Left lung (tissue), 10 donors: ENCODE data around the gene ZSCAN25. TPM values are rescaled to one million over a fixed set of nuclear protein-coding genes. Genes with fewer than 3 reads are reported as not detected.

Source experiments
- ATAC-seq: fragments of 200-7000 bp; cut with Tn5 transposase; one replicate; pipeline ENCODE4 v1.9.1; 2020; ENCODE audit warnings: moderate library complexity
- DNase-seq, 4 donors: peaks; one replicate each; pipeline ENCODE4 v3.0.0-alpha.2; 2013 to 2020
- H3K27ac ChIP-seq, 2 donors: fragments of 200-600 bp; sonication (generic) in 1 of 2; one replicate each; pipeline versions ENCODE4 v1.5.0 to v1.8.0; 2020 to 2021
- H3K27me3 ChIP-seq, 2 donors: fragments of 200-600 bp; sonication (generic) in 1 of 2; one replicate each; pipeline versions ENCODE4 v1.5.0 to v1.8.0; 2020 to 2021
- H3K36me3 ChIP-seq, 2 donors: fragments of 200-600 bp; sonication (generic) in 1 of 2; one replicate each; pipeline versions ENCODE4 v1.5.0 to v1.8.0; 2020 to 2021
- H3K4me1 ChIP-seq, 2 donors: fragments of 200-600 bp; one replicate each; pipeline ENCODE4 v1.8.0; 2021
- H3K4me3 ChIP-seq, 2 donors: fragments of 200-600 bp; sonication (generic) in 1 of 2; one replicate each; pipeline versions ENCODE4 v1.5.0 to v1.8.0; 2020 to 2021; ENCODE audit warnings: mild to moderate bottlenecking in 1 of 2
- H3K9me3 ChIP-seq, 2 donors: fragments of 200-600 bp; sonication (generic) in 1 of 2; one replicate each; pipeline versions ENCODE4 v1.5.0 to v1.8.0; 2020 to 2021
- CTCF ChIP-seq, 2 donors: fragments of 200-600 bp; sonication (generic) in 1 of 2; IDR thresholded peaks; one replicate each; pipeline versions ENCODE4 v1.5.0 to v1.8.0; 2021; ENCODE audit warnings: antibody characterized with exemption in 2 of 2
- intact Hi-C, 2 donors: fragments of 100-400 bp; cut with DNase I; formaldehyde crosslinking; loops; one replicate each; pipeline versions ENCODE4 v1.11.2 to v1.14.2; 2022
- polyA plus RNA-seq, 6 donors: library from polyadenylated mRNA; unstranded; fragments of 120-200 nt; gene quantifications; one replicate each; pipeline ENCODE4 v1.2.1, GENCODE V29; 2013; ENCODE audit not compliant: insufficient read length in 6 of 6
- total RNA-seq, 2 donors: library from RNA; stranded (reverse); fragmentation: NEBNext Ultra II Directional; extraction: Animal tissue kit (Norgen Biotek cat#: 25700); gene quantifications; one replicate each; pipeline ENCODE4 v1.2.1, GENCODE V29; 2021
- donor health status: DM: no; HTN: yes; CAD: no.
- donor health status: DM: no; HTN: no; CAD: no.

ZSCAN25 gene
- total and polyA plus RNA-seq, 8 donors: 15.3 to 21.3 (median 19.2) TPM

GRCh38 chr7:99667179-99667578, 50.4 kb downstream of the ZSCAN25 start:
- TF ChIP-seq CTCF (IDR thresholded peaks at IDR 0.05): no peak
- DNase-seq (no peak), ATAC-seq (no peak)
- no peaks in the 10 kb centered on the region for H3K9me3 ChIP-seq
- H3K36me3 ChIP-seq: peaks cover 0 to 12% of the 10 kb centered on the region in 2 donors
- H3K4me1 ChIP-seq: no peaks in the 10 kb centered on the region
- no peak overlapping the region for H3K4me3 ChIP-seq
- H3K27ac ChIP-seq: no peak overlapping the region
- intact Hi-C loops: no loop called here
- no peaks in the 10 kb centered on the region for H3K27me3 ChIP-seq

DNA sequence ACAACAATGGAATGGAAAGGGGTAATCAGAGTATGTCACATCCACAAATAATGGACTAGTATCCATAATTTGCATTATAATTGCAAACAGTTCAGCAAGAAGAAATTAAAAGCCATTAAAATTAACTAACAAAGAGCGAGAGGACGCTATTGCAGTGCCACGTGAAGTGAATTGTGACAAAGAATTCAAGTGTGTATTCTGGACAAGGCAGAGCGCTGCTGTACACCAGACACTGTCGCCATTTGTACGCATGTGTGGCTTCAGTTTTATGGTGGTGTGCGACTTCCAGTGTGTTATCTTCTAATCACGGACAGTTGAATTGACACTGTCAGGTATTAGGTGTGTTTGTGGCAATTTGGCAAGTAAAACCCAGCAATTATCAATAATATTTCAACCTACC, 51.8 kb downstream of the ZSCAN25 start:
- H3K27me3 ChIP-seq: no peaks in the 10 kb centered on the region
- H3K36me3 ChIP-seq: peaks cover 0 to 12% of the 10 kb centered on the region in 2 donors
- intact Hi-C loops: no loop called here
- no peak overlapping the region for H3K27ac ChIP-seq
- H3K9me3 ChIP-seq: no peaks in the 10 kb centered on the region
- H3K4me3 ChIP-seq: no peak overlapping the region
- no peaks in the 10 kb centered on the region for H3K4me1 ChIP-seq
- no peak for DNase-seq
- TF ChIP-seq CTCF (IDR thresholded peaks at IDR 0.05): no peak
- ATAC-seq: no peak

DNA sequence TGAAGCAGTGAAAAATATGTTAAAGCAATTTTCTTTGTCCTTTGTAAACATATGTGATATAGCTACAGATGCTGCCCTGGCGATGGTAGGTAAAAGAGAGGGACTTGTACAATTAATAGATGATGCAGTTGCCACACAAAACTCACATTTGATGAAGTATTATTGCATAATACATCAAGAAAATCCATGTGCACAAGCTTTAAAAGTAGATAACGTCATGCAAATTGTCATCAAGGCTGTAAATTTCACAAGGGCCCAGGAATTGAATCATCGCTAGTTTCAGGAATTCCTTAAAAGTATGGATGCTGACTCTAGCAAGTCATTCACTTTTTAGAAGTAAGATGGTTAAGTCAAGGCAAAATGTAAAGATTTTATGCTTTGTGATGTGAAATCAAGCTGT, 53.0 kb downstream of the ZSCAN25 start:
- no peak for ATAC-seq
- Histone ChIP-seq H3K27ac (no peak overlapping the region), H3K4me1 (no peaks in the 10 kb centered on the region), H3K9me3 (no peaks in the 10 kb centered on the region), H3K4me3 (no peak overlapping the region), H3K27me3 (no peaks in the 10 kb centered on the region), H3K36me3 (peaks cover 0 to 12% of the 10 kb centered on the region in 2 donors)
- no peak for DNase-seq
- TF ChIP-seq CTCF (IDR thresholded peaks at IDR 0.05): no peak
- intact Hi-C loops: no loop called here

DNA sequence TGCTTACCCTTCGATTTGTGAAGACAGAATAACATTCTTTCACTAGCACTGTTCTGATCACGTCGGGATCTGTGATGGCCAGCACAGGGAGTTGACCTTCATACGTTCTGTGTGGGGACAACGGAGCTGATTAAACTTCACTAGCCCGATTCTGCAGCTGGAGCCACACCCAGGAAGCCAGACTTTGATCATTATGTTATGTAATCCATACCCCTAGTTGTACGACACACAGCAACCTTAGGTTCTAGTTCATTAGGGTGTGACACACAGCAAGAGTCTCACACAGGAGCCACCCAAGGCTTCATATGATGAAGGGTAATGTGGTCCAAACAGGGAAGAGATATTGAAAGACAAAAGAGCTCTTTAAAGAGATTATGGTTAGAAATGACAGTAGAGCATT, 55.8 kb downstream of the ZSCAN25 start:
- Histone ChIP-seq H3K9me3 (no peaks in the 10 kb centered on the region), H3K36me3 (peaks cover 0 to 4% of the 10 kb centered on the region in 2 donors), H3K27me3 (no peaks in the 10 kb centered on the region), H3K4me1 (no peaks in the 10 kb centered on the region), H3K27ac (no peak overlapping the region), H3K4me3 (no peak overlapping the region)
- TF ChIP-seq CTCF (IDR thresholded peaks at IDR 0.05): no peak
- ATAC-seq (no peak), DNase-seq (no peak)
- intact Hi-C loops: no loop called here

DNA sequence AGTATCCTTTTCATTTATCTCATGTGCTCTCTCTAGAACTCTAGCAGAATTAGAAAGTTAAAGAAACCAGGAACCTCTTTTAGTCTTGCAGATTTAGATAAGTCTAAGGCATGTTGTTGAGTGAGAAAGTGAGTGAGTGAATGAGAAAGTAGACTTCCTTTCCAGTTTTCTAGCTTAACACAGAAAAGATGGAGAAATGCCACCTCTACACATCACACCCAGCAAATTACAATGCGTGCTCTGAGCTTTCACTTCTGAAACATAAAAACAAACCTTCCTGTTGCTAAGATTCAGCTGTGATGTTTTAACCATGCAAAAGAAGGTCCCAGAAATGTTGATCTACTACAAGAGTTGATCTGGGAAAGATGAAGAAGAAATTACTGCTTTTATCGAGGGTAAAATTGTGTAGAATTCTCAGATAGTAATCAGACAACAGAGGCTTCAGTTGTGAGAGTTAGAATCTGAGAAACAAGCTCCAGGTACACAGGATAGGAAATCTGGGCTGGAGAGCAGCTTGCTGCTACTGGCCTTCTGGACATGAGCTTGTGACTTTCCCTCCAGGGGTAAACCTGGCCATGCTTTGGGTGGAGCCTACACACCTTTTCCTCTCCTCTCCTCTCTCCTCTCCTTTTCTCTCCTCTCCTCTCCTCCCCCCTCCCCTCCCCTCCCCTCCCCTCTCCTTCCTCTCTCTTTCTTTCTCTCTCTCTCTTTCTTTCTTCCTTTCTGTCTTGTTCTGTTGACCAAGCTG, 58.4 kb downstream of the ZSCAN25 start:
- TF ChIP-seq CTCF (IDR thresholded peaks at IDR 0.05): no peak
- Histone ChIP-seq H3K4me1 (peaks cover 0 to 3% of the 10 kb centered on the region in 2 donors), H3K9me3 (no peaks in the 10 kb centered on the region), H3K27me3 (no peaks in the 10 kb centered on the region), H3K27ac (no peak overlapping the region), H3K36me3 (no peaks in the 10 kb centered on the region), H3K4me3 (no peak overlapping the region)
- DNase-seq (no peak), ATAC-seq (no peak)
- intact Hi-C loops: no loop called here
